Measurements from ENCODE around the gene RPL11.
"Not testable (repeated sequence)": the region's sequence is repeated elsewhere in the genome, so short reads cannot be mapped to it uniquely, and the experiment has no call there.

Gene RPL11

GRCh38 chr1:23691499-23692307, at the start of gene RPL11:
Gene RPL11, plus strand, starts transcription at chr1:23691806. Its CDS starts 18 bp downstream, at chr1:23691824.
- H3K36me3 Mint-ChIP-seq, result peaks cover 54% of the 10 kb centered on the region
- ATAC-seq (peak; percentile 98), DNase-seq (ENCODE audit: low spot score in 2 of 2) (peak; percentile 69 to 90)
- peak within 1 kb of the TSS; percentile 97 for H3K27ac Mint-ChIP-seq
- no peaks in the 10 kb centered on the region for H3K9me3 Mint-ChIP-seq
- peak within 1 kb of the TSS; percentile 90 for H3K4me3 Mint-ChIP-seq
- H3K4me1 Mint-ChIP-seq, result peaks cover 45% of the 10 kb centered on the region

GRCh38 chr1:23643736-23644554, 47.7 kb upstream of the RPL11 start:
- ATAC-seq (no peak), DNase-seq (ENCODE audit: low spot score in 2 of 2) (no peak)
- Mint-ChIP-seq H3K9me3 (no peaks in the 10 kb centered on the region), H3K27ac (no peak overlapping the region), H3K4me3 (no peak overlapping the region), H3K36me3 (no peaks in the 10 kb centered on the region), H3K4me1 (no peaks in the 10 kb centered on the region)

- ATAC-seq (no peak), DNase-seq (ENCODE audit: low spot score in 2 of 2) (no peak)
- Mint-ChIP-seq H3K36me3 (no peaks in the 10 kb centered on the region), H3K4me1 (no peaks in the 10 kb centered on the region), H3K27ac (no peak overlapping the region), H3K4me3 (no peak overlapping the region), H3K9me3 (no peaks in the 10 kb centered on the region)
Observed at GRCh38 chr1:23644555-23644866, 47.1 kb upstream of the RPL11 start.

- Mint-ChIP-seq H3K27ac (no peak overlapping the region), H3K4me3 (no peak overlapping the region)
Observed at GRCh38 chr1:23645338-23645737, 46.3 kb upstream of the RPL11 start.

GRCh38 chr1:23646091-23646490, 45.5 kb upstream of the RPL11 start:
- H3K27ac Mint-ChIP-seq, result no peak overlapping the region
- DNase-seq (ENCODE audit: low spot score in 2 of 2) (no peak), ATAC-seq (no peak)
- no peak overlapping the region for H3K4me3 Mint-ChIP-seq
- no peaks in the 10 kb centered on the region for H3K9me3 Mint-ChIP-seq
- H3K4me1 Mint-ChIP-seq, result no peaks in the 10 kb centered on the region
- H3K36me3 Mint-ChIP-seq, result no peaks in the 10 kb centered on the region

More at GRCh38 chr1:23645338-23645737, 46.3 kb upstream of the RPL11 start:
- no peak for ATAC-seq
- no peak for DNase-seq (ENCODE audit: low spot score in 2 of 2)
- Mint-ChIP-seq H3K9me3 (no peaks in the 10 kb centered on the region), H3K4me1 (no peaks in the 10 kb centered on the region), H3K36me3 (no peaks in the 10 kb centered on the region)

- H3K36me3 Mint-ChIP-seq, result no peaks in the 10 kb centered on the region
- H3K27ac Mint-ChIP-seq, result no peak overlapping the region
- ATAC-seq (no peak), DNase-seq (ENCODE audit: low spot score in 2 of 2) (no peak)
- no peak overlapping the region for H3K4me3 Mint-ChIP-seq
- H3K9me3 Mint-ChIP-seq, result no peaks in the 10 kb centered on the region
- no peaks in the 10 kb centered on the region for H3K4me1 Mint-ChIP-seq
Observed at GRCh38 chr1:23646541-23646940, 45.1 kb upstream of the RPL11 start.

- Mint-ChIP-seq H3K27ac (no peak overlapping the region), H3K4me3 (no peak overlapping the region), H3K4me1 (no peaks in the 10 kb centered on the region), H3K36me3 (no peaks in the 10 kb centered on the region), H3K9me3 (no peaks in the 10 kb centered on the region)
- no peak for DNase-seq (ENCODE audit: low spot score in 2 of 2)
- no peak for ATAC-seq
Observed at GRCh38 chr1:23648576-23648975, 43.0 kb upstream of the RPL11 start.

GRCh38 chr1:23649157-23649556, 42.4 kb upstream of the RPL11 start:
- DNase-seq (ENCODE audit: low spot score in 2 of 2); H3K27ac Mint-ChIP-seq; H3K4me1 Mint-ChIP-seq; ATAC-seq; H3K4me3 Mint-ChIP-seq; H3K9me3 Mint-ChIP-seq; H3K36me3 Mint-ChIP-seq: not testable (repeated sequence)

GRCh38 chr1:23650344-23650990, 41.1 kb upstream of the RPL11 start:
- no peak overlapping the region for H3K27ac Mint-ChIP-seq
- ATAC-seq (no peak), DNase-seq (ENCODE audit: low spot score in 2 of 2) (no peak)
- H3K9me3 Mint-ChIP-seq, result no peaks in the 10 kb centered on the region
- no peaks in the 10 kb centered on the region for H3K36me3 Mint-ChIP-seq
- H3K4me1 Mint-ChIP-seq, result no peaks in the 10 kb centered on the region
- no peak overlapping the region for H3K4me3 Mint-ChIP-seq

- H3K36me3 Mint-ChIP-seq, result no peaks in the 10 kb centered on the region
- DNase-seq (ENCODE audit: low spot score in 2 of 2) (no peak), ATAC-seq (no peak)
- H3K4me3 Mint-ChIP-seq, result no peak overlapping the region
- H3K9me3 Mint-ChIP-seq, result no peaks in the 10 kb centered on the region
- H3K4me1 Mint-ChIP-seq, result no peaks in the 10 kb centered on the region
- no peak overlapping the region for H3K27ac Mint-ChIP-seq
Observed at GRCh38 chr1:23651069-23651808, 40.4 kb upstream of the RPL11 start.

GRCh38 chr1:23657659-23658275, 33.8 kb upstream of the RPL11 start:
- no peak overlapping the region for H3K4me3 Mint-ChIP-seq
- no peaks in the 10 kb centered on the region for H3K36me3 Mint-ChIP-seq
- H3K4me1 Mint-ChIP-seq, result no peaks in the 10 kb centered on the region
- ATAC-seq (peak; percentile 70), DNase-seq (ENCODE audit: low spot score in 2 of 2) (peak; percentile 40 to 72)
- H3K27ac Mint-ChIP-seq, result no peak overlapping the region
- no peaks in the 10 kb centered on the region for H3K9me3 Mint-ChIP-seq

- DNase-seq (ENCODE audit: low spot score in 2 of 2), result no peak
- Mint-ChIP-seq H3K4me3 (no peak overlapping the region), H3K27ac (no peak overlapping the region), H3K4me1 (no peaks in the 10 kb centered on the region), H3K9me3 (no peaks in the 10 kb centered on the region), H3K36me3 (no peaks in the 10 kb centered on the region)
- no peak for ATAC-seq
Observed at GRCh38 chr1:23660671-23661070, 30.9 kb upstream of the RPL11 start.

- no peaks in the 10 kb centered on the region for H3K9me3 Mint-ChIP-seq
- H3K27ac Mint-ChIP-seq, result no peak overlapping the region
- no peak for ATAC-seq
Observed at GRCh38 chr1:23661887-23662286, 29.7 kb upstream of the RPL11 start.

GRCh38 chr1:23664837-23665795, 26.5 kb upstream of the RPL11 start:
- no peaks in the 10 kb centered on the region for H3K36me3 Mint-ChIP-seq
- no peaks in the 10 kb centered on the region for H3K9me3 Mint-ChIP-seq
- DNase-seq (ENCODE audit: low spot score in 2 of 2) (no peak), ATAC-seq (peak; percentile 52)
- H3K4me3 Mint-ChIP-seq, result no peak overlapping the region
- H3K4me1 Mint-ChIP-seq, result no peaks in the 10 kb centered on the region
- no peak overlapping the region for H3K27ac Mint-ChIP-seq

More at GRCh38 chr1:23661887-23662286, 29.7 kb upstream of the RPL11 start:
- H3K4me1 Mint-ChIP-seq, result no peaks in the 10 kb centered on the region
- DNase-seq (ENCODE audit: low spot score in 2 of 2), result no peak
- no peaks in the 10 kb centered on the region for H3K36me3 Mint-ChIP-seq
- H3K4me3 Mint-ChIP-seq, result no peak overlapping the region
